Measurements from ENCODE around the gene PTGIS. TPM values are rescaled to one million over a fixed set of nuclear protein-coding genes. Genes with fewer than 3 reads are reported as not detected.

The PTGIS gene
- polyA plus RNA-seq, 4 donors: 28.1 to 35.5 (median 35.2) TPM

GRCh38 chr20:49539481-49540231 is 28.3 kb downstream of the PTGIS start:
- no peak for DNase-seq (ENCODE audit: low read depth in 4 of 4, low spot score in 3 of 4)

- DNase-seq (ENCODE audit: low read depth in 4 of 4, low spot score in 3 of 4): no peak
These were observed 29.0 kb downstream of the PTGIS start for GRCh38 chr20:49538950-49539349.

DNA sequence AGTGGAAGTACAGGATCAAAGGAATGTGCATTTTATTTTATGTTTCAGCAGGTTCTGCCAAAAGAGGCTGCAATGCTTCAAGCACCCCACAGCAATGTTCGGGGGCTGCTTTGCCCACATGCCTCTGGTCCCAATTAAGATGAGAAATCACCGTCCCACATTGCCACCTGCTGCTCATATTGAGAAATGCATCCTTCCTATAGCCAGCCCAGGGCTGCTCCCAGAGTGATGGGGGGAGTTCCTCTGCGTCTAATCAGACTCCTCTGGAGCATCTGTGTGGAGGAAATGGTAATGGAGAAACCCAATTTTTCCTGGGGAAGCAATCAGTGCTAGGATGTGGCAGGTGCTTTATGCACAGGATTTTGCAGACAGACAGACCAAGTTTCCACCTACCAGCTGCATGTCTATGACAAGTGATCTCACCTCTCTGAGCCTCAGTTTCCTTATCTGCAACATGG is 33.7 kb downstream of the PTGIS start:
- peak in 3 of 4 donors; percentile 28 to 35 (median 28) for DNase-seq (ENCODE audit: low read depth in 4 of 4, low spot score in 3 of 4)

- no peak for DNase-seq (ENCODE audit: low read depth in 4 of 4, low spot score in 3 of 4)
These were observed 35.5 kb downstream of the PTGIS start for GRCh38 chr20:49532285-49532946.

DNA sequence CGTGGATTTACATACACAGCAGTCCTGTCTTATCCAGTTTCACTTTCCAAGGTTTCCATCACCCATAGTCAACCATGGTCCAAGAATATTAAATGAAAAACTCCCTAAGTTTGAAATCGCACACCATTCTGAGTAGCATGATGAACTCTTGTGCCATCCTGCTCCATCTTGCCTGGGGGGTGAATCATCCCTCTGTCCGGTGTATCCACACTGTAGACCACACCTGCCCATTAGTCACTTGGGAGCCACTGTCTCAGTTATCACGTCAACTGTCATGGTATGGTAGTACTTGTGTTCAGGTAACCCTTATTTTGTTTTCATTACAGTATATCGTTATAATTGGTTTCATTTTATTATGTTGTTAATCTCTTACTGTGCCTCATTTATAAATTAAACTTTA is 38.5 kb downstream of the PTGIS start:
- DNase-seq (ENCODE audit: low read depth in 4 of 4, low spot score in 3 of 4): no peak

- no peak for DNase-seq (ENCODE audit: low read depth in 4 of 4, low spot score in 3 of 4)
These were observed 41.4 kb downstream of the PTGIS start for GRCh38 chr20:49526568-49526967.

DNA sequence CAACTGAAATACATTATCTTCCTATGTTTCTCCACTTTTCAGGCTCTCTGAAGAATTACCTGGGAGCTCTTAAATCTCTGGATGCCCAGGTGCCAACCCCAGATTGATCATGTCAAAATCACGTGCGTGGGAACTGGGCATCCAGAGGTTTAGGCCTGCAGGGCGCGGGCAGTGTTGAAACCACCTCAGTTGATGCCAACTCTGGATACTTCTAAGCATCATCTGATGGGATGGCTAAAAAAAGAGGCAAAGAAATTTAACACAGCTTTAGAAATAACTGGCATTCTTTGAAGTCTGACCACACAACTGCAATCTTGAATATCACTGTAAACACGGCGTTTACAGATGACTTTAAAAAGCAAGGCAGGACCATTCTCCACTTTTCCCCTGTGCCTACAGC is 41.9 kb downstream of the PTGIS start:
- DNase-seq (ENCODE audit: low read depth in 4 of 4, low spot score in 3 of 4): no peak

GRCh38 chr20:49523767-49524360 is 44.1 kb downstream of the PTGIS start:
- no peak for DNase-seq (ENCODE audit: low read depth in 4 of 4, low spot score in 3 of 4)

GRCh38 chr20:49521356-49521755 is 46.6 kb downstream of the PTGIS start:
- DNase-seq (ENCODE audit: low read depth in 4 of 4, low spot score in 3 of 4): no peak

GRCh38 chr20:49519777-49520359 is 48.1 kb downstream of the PTGIS start:
- no peak for DNase-seq (ENCODE audit: low read depth in 4 of 4, low spot score in 3 of 4)

GRCh38 chr20:49519212-49519712 is 48.7 kb downstream of the PTGIS start:
- no peak for DNase-seq (ENCODE audit: low read depth in 4 of 4, low spot score in 3 of 4)

DNA sequence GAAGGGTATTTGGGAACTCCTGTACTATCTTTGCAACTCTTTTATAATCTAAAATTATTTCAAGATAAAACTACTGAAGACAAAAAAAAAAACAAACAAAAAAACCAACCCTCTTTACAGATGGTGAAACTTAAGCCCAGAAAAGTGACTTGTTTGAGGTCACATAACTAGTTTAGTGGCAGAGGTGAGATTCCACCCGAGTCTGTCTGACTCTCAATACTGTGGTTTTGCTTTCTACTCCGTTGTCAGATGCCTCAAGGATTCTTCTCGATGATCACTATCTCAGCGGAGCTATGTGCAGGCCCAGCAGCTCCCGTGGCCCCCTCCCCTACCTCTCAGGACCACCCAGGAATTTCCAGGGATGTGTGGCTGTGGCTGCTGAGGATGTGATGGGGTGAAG is 49.4 kb downstream of the PTGIS start:
- DNase-seq (ENCODE audit: low read depth in 4 of 4, low spot score in 3 of 4): no peak

GRCh38 chr20:49517805-49518100 is 50.2 kb downstream of the PTGIS start:
- DNase-seq (ENCODE audit: low read depth in 4 of 4, low spot score in 3 of 4): no peak

GRCh38 chr20:49516916-49517804 is 50.8 kb downstream of the PTGIS start:
- no peak for DNase-seq (ENCODE audit: low read depth in 4 of 4, low spot score in 3 of 4)

GRCh38 chr20:49515586-49515985 is 52.4 kb downstream of the PTGIS start:
- DNase-seq (ENCODE audit: low read depth in 4 of 4, low spot score in 3 of 4): no peak

DNA sequence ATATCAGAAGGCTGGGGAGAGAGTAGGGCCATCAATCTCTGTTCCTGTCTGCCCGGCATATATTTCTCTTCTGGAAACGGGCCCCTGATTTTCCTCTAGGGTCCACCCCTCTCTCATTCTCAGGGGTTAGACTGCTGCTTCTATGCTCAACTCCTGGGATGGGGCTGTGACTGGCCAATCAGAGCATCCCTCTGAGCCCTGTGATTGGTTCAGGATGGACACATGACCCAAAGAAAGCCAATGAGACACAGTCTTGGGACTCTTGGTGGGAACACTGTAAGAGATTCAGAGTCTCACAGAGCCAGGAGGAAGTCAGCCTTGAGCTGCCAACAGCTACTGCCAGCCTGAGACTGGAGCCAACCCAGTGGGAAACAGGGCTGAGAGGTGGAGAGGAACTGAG is 54.4 kb downstream of the PTGIS start:
- no peak for DNase-seq (ENCODE audit: low read depth in 4 of 4, low spot score in 3 of 4)

GRCh38 chr20:49513009-49513408 is 54.9 kb downstream of the PTGIS start:
- no peak for DNase-seq (ENCODE audit: low read depth in 4 of 4, low spot score in 3 of 4)

DNA sequence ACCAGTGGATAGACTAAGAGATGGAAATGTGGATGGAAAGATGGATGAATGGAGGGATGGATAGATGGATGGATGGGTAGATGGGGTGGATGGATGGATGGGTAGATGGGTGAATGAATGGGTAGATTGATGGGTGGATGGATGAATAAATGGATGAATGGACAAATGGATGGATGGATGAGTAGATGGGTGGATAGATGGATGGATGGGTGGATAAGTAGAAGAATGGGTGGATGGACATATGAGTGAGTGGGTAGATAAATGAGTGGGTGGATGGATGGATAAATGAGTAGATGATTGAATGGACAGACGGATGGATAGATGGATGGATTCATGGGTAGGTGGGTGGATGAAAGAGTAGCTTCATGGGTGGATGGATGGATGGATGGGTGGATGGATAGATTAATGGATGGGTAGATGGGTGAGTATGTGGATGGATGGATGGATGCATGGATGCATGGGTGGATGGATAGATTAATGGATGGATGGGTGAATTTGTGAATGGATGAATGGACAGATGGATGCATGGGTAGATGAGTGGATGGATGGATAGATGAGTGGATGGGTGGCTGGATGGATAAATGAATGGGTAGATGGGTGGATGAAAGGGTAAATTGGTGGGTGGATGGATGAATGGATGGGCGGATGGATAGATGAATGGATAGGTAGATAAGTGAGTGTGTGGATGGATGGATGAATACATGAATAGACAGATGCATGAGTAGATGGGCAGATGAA is 56.0 kb downstream of the PTGIS start:
- DNase-seq (ENCODE audit: low read depth in 4 of 4, low spot score in 3 of 4): no peak

DNA sequence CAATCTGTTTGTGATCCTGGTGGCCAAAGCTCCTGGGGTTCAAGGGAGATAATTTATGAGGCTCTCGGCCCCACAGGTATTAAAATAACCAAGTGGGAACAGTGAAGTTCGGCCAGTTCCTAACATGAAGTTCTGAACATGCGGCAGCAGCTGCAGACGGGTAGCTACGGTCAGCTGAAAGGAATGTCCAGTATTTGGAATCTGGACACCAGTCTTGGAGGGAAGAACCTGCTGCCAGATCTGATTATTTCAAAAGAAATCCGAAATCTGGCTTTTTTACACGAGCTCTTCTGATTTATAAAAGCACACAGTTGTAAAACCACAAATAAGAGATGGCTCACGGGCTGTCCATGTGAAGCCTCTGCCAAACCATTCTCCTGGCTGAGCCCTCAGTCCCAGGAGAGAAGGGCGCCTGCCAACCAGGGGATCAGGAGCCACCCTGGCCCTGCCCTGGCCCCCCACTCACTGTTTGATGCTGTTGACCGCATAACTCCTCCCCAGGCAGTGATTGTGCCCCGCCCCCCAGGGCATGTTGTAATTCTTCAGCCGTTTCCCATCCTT is 57.3 kb downstream of the PTGIS start:
- DNase-seq (ENCODE audit: low read depth in 4 of 4, low spot score in 3 of 4): no peak

All from right renal pelvis (tissue), 4 donors.